HepG2 (cell line): Measurements from ENCODE around the gene PTPMT1. TPM values are rescaled to one million over a fixed set of nuclear protein-coding genes. Genes with fewer than 3 reads are reported as not detected.

ENCODE experiments used
- FOXM1 ChIP-seq: sonication (generic); formaldehyde crosslinking; IDR thresholded peaks from 2 replicates; pipeline ENCODE4 v1.5.0; 2020; ENCODE audit warnings: missing genetic modification reagents
- NPAS2 ChIP-seq: sonication (generic); formaldehyde crosslinking; IDR thresholded peaks from 2 replicates; pipeline ENCODE4 v1.8.0; 2022; ENCODE audit warnings: mild to moderate bottlenecking, missing genetic modification reagents, borderline replicate concordance
- polyA plus RNA-seq, 8 experiments: library from polyadenylated mRNA; depleted of rRNA in 3 of 8; stranded (reverse) in 7 of 8; unstranded in 1 of 8; fragments of >200 nt; fragmentation: Illumina TruSeq in 4 of 8; extraction: Trizol in 4 of 8; gene quantifications; 2 replicates each; pipeline versions ENCODE4 v1.2.1 to v1.2.3, GENCODE V29; 2011 to 2016; ENCODE audit warnings: low read depth in 4 of 8, missing spikeins in 1 of 8, mixed read lengths in 1 of 8; ENCODE audit not compliant: insufficient read depth in 1 of 8
- total RNA-seq, 5 experiments: library from RNA; depleted of rRNA; stranded (reverse); fragments of >200 nt; fragmentation: Illumina TruSeq; extraction: Trizol; gene quantifications; 2 replicates each; pipeline ENCODE4 v1.2.3, GENCODE V29; 2016; ENCODE audit warnings: low read depth in 1 of 5
- TF ChIP-seq, protein P1 (sequence below): sonication (generic); formaldehyde crosslinking; IDR thresholded peaks from 2 replicates; pipeline ENCODE4 v1.4.0; 2020; ENCODE audit warnings: missing genetic modification reagents
- TF ChIP-seq, protein P2 (sequence below): sonication (generic); formaldehyde crosslinking; conservative IDR thresholded peaks from 2 replicates; pipeline ENCODE4 v1.8.0; 2022; ENCODE audit warnings: missing genetic modification reagents
- TF ChIP-seq, protein P3 (sequence below): sonication (generic); formaldehyde crosslinking; IDR thresholded peaks from 2 replicates; pipeline ENCODE4 v1.4.0; 2020; ENCODE audit warnings: missing genetic modification reagents
- TF ChIP-seq, protein P4 (sequence below): sonication (generic); formaldehyde crosslinking; IDR thresholded peaks from 2 replicates; pipeline ENCODE4 v1.4.0; 2020; ENCODE audit warnings: missing genetic modification reagents, borderline replicate concordance
- TF ChIP-seq, protein P5 (sequence below): sonication (generic); formaldehyde crosslinking; IDR thresholded peaks from 2 replicates; pipeline ENCODE4 v1.5.1; 2020; ENCODE audit warnings: missing genetic modification reagents, mild to moderate bottlenecking, borderline replicate concordance
- TF ChIP-seq, protein P6 (sequence below): sonication (generic); formaldehyde crosslinking; IDR thresholded peaks from 2 replicates; pipeline ENCODE4 v1.5.0; 2020; ENCODE audit warnings: mild to moderate bottlenecking, missing genetic modification reagents

PTPMT1 gene
- total and polyA plus RNA-seq, 2 of the 13 experiments (the other 11 are each of a cell fraction or from before 2014, with no cell fraction given), result 55.6 to 129 TPM

DNA sequence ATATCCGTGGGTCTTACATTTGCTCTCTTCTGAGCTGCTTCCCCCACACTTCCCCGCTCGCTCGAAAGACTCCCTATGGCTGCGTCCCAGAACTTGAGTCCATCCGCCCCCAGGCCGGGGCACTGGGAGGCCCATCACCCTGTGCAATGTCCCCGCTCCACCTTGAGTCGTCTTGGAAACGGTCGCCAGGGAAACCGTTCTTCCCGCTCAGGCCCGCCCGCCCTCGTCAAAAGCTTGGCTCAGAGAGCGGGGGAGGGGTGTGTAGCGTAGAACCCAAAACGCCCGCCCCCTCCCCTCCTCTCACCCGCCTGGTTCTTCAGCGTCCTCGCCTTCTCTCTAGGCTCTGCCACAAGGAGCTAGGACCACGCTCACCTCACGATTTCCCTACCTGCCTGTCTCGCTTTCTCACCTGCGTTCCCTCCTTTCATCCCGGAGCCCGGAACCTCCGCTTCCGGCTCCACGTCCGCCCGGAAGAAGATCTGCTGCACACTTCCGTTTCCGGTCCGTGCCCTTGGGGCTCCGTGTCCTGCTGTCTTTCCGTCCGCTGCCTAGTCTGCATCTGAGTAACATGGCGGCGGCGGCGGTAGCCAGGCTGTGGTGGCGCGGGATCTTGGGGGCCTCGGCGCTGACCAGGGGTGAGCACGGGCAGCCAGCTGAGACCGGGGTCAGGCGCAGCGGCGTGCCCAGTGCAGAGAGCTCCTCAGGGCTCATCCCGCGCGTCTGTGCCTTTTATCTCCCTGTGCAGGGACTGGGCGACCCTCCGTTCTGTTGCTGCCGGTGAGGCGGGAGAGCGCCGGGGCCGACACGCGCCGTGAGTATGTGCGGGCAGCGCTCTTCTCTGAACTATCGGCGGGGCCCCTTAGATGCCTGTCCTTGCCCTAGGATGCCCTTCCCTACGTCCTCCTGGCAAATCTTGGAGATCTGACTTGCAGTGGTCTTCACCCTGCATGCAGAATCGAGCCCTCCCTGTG lies 13.4 kb downstream of the PTPMT1 start, which contains the start of the genes KBTBD4 and NDUFS3 (continued):
- TF ChIP-seq, protein P1, sequence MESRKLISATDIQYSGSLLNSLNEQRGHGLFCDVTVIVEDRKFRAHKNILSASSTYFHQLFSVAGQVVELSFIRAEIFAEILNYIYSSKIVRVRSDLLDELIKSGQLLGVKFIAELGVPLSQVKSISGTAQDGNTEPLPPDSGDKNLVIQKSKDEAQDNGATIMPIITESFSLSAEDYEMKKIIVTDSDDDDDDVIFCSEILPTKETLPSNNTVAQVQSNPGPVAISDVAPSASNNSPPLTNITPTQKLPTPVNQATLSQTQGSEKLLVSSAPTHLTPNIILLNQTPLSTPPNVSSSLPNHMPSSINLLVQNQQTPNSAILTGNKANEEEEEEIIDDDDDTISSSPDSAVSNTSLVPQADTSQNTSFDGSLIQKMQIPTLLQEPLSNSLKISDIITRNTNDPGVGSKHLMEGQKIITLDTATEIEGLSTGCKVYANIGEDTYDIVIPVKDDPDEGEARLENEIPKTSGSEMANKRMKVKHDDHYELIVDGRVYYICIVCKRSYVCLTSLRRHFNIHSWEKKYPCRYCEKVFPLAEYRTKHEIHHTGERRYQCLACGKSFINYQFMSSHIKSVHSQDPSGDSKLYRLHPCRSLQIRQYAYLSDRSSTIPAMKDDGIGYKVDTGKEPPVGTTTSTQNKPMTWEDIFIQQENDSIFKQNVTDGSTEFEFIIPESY, result peak; percentile 85
- TF ChIP-seq, protein P2, sequence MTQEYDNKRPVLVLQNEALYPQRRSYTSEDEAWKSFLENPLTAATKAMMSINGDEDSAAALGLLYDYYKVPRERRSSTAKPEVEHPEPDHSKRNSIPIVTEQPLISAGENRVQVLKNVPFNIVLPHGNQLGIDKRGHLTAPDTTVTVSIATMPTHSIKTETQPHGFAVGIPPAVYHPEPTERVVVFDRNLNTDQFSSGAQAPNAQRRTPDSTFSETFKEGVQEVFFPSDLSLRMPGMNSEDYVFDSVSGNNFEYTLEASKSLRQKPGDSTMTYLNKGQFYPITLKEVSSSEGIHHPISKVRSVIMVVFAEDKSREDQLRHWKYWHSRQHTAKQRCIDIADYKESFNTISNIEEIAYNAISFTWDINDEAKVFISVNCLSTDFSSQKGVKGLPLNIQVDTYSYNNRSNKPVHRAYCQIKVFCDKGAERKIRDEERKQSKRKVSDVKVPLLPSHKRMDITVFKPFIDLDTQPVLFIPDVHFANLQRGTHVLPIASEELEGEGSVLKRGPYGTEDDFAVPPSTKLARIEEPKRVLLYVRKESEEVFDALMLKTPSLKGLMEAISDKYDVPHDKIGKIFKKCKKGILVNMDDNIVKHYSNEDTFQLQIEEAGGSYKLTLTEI, result no peak; the same call in 1 of the 2 replicates
- TF ChIP-seq, protein P3, sequence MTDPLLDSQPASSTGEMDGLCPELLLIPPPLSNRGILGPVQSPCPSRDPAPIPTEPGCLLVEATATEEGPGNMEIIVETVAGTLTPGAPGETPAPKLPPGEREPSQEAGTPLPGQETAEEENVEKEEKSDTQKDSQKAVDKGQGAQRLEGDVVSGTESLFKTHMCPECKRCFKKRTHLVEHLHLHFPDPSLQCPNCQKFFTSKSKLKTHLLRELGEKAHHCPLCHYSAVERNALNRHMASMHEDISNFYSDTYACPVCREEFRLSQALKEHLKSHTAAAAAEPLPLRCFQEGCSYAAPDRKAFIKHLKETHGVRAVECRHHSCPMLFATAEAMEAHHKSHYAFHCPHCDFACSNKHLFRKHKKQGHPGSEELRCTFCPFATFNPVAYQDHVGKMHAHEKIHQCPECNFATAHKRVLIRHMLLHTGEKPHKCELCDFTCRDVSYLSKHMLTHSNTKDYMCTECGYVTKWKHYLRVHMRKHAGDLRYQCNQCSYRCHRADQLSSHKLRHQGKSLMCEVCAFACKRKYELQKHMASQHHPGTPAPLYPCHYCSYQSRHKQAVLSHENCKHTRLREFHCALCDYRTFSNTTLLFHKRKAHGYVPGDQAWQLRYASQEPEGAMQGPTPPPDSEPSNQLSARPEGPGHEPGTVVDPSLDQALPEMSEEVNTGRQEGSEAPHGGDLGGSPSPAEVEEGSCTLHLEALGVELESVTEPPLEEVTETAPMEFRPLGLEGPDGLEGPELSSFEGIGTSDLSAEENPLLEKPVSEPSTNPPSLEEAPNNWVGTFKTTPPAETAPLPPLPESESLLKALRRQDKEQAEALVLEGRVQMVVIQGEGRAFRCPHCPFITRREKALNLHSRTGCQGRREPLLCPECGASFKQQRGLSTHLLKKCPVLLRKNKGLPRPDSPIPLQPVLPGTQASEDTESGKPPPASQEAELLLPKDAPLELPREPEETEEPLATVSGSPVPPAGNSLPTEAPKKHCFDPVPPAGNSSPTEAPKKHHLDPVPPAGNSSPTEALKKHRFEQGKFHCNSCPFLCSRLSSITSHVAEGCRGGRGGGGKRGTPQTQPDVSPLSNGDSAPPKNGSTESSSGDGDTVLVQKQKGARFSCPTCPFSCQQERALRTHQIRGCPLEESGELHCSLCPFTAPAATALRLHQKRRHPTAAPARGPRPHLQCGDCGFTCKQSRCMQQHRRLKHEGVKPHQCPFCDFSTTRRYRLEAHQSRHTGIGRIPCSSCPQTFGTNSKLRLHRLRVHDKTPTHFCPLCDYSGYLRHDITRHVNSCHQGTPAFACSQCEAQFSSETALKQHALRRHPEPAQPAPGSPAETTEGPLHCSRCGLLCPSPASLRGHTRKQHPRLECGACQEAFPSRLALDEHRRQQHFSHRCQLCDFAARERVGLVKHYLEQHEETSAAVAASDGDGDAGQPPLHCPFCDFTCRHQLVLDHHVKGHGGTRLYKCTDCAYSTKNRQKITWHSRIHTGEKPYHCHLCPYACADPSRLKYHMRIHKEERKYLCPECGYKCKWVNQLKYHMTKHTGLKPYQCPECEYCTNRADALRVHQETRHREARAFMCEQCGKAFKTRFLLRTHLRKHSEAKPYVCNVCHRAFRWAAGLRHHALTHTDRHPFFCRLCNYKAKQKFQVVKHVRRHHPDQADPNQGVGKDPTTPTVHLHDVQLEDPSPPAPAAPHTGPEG (CRISPR knock-in tag), result peak; percentile 53; the same call in 1 of the 2 replicates
- TF ChIP-seq, protein P4, sequence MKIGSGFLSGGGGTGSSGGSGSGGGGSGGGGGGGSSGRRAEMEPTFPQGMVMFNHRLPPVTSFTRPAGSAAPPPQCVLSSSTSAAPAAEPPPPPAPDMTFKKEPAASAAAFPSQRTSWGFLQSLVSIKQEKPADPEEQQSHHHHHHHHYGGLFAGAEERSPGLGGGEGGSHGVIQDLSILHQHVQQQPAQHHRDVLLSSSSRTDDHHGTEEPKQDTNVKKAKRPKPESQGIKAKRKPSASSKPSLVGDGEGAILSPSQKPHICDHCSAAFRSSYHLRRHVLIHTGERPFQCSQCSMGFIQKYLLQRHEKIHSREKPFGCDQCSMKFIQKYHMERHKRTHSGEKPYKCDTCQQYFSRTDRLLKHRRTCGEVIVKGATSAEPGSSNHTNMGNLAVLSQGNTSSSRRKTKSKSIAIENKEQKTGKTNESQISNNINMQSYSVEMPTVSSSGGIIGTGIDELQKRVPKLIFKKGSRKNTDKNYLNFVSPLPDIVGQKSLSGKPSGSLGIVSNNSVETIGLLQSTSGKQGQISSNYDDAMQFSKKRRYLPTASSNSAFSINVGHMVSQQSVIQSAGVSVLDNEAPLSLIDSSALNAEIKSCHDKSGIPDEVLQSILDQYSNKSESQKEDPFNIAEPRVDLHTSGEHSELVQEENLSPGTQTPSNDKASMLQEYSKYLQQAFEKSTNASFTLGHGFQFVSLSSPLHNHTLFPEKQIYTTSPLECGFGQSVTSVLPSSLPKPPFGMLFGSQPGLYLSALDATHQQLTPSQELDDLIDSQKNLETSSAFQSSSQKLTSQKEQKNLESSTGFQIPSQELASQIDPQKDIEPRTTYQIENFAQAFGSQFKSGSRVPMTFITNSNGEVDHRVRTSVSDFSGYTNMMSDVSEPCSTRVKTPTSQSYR (CRISPR knock-in tag), result peak; percentile 96
- TF ChIP-seq FOXM1 (CRISPR knock-in tag) (peak; percentile 33; the same call in 1 of the 2 replicates), NPAS2 (CRISPR knock-in tag) (no peak; the same call in 1 of the 2 replicates)
- TF ChIP-seq, protein P5, sequence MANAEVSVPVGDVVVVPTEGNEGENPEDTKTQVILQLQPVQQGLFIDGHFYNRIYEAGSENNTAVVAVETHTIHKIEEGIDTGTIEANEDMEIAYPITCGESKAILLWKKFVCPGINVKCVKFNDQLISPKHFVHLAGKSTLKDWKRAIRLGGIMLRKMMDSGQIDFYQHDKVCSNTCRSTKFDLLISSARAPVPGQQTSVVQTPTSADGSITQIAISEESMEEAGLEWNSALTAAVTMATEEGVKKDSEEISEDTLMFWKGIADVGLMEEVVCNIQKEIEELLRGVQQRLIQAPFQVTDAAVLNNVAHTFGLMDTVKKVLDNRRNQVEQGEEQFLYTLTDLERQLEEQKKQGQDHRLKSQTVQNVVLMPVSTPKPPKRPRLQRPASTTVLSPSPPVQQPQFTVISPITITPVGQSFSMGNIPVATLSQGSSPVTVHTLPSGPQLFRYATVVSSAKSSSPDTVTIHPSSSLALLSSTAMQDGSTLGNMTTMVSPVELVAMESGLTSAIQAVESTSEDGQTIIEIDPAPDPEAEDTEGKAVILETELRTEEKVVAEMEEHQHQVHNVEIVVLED (CRISPR knock-in tag), result peak; percentile 79; the same call in 1 of the 2 replicates
- TF ChIP-seq, protein P6, sequence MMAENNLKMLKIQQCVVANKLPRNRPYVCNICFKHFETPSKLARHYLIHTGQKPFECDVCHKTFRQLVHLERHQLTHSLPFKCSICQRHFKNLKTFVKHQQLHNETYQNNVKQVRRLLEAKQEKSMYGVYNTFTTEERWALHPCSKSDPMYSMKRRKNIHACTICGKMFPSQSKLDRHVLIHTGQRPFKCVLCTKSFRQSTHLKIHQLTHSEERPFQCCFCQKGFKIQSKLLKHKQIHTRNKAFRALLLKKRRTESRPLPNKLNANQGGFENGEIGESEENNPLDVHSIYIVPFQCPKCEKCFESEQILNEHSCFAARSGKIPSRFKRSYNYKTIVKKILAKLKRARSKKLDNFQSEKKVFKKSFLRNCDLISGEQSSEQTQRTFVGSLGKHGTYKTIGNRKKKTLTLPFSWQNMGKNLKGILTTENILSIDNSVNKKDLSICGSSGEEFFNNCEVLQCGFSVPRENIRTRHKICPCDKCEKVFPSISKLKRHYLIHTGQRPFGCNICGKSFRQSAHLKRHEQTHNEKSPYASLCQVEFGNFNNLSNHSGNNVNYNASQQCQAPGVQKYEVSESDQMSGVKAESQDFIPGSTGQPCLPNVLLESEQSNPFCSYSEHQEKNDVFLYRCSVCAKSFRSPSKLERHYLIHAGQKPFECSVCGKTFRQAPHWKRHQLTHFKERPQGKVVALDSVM, result peak; percentile 38; the same call in 1 of the 2 replicates
